H1 (cell line): Measurements from ENCODE around the gene ASXL1. TPM values are rescaled to one million over a fixed set of nuclear protein-coding genes. Genes with fewer than 3 reads are reported as not detected.

Experiments
- CTCF ChIA-PET: fragments of 300-600 bp; sonication (Branson Sonifier 250); formaldehyde crosslinking; loops from one replicate; lab custom pipeline; 2021; ENCODE audit not compliant: partially characterized antibody; lab: Charles Lee
- POLR2A ChIA-PET: fragments of 300-600 bp; sonication (Branson Sonifier 250); formaldehyde crosslinking; loops from one replicate; lab custom pipeline; 2021; ENCODE audit warnings: inconsistent platforms; ENCODE audit not compliant: partially characterized antibody; lab: Charles Lee
- DNase-seq, 2 experiments: peaks; one replicate each; pipeline versions ENCODE4 v3.0.0 to v3.0.0-alpha.2; 2010 to 2022; ENCODE audit warnings: low spot score in 2 of 2, low read depth in 1 of 2, mixed read lengths in 1 of 2
- FAIRE-seq: peaks from 2 replicates; lab custom pipeline; 2011; peaks lifted over from hg19 to GRCh38; lab: Jason Lieb, UNC
- H2AFZ ChIP-seq: 2 replicates; pipeline ENCODE4 v1.8.1; 2012; ENCODE audit warnings: low read length, inconsistent platforms
- H2AK5ac ChIP-seq: 2 replicates; pipeline ENCODE4 v1.6.1; 2013; ENCODE audit warnings: low read depth, low read length
- H2BK120ac ChIP-seq: replicated peaks from 2 replicates; pipeline ENCODE3; 2013; ENCODE audit warnings: low read depth, low read length, inconsistent platforms
- H2BK12ac ChIP-seq: 2 replicates; pipeline ENCODE4 v1.6.1; 2013; ENCODE audit warnings: low read depth, low read length
- H2BK15ac ChIP-seq: 2 replicates; pipeline ENCODE4 v1.6.1; 2013; ENCODE audit warnings: low read length
- H2BK20ac ChIP-seq: 2 replicates; pipeline ENCODE4 v1.6.1; 2013; ENCODE audit warnings: low read length
- H2BK5ac ChIP-seq: 2 replicates; pipeline ENCODE4 v1.6.1; 2013; ENCODE audit warnings: low read depth, low read length
- H3K14ac ChIP-seq: 2 replicates; pipeline ENCODE4 v1.6.1; 2013; ENCODE audit warnings: inconsistent platforms; ENCODE audit not compliant: insufficient read length
- H3K18ac ChIP-seq: 2 replicates; pipeline ENCODE4 v1.6.1; 2013; ENCODE audit warnings: low read length; ENCODE audit errors: extremely low read depth
- H3K23ac ChIP-seq: 2 replicates; pipeline ENCODE4 v1.6.1; 2013; ENCODE audit warnings: inconsistent platforms; ENCODE audit not compliant: insufficient read length
- H3K23me2 ChIP-seq: 2 replicates; pipeline ENCODE4 v1.6.1; 2013; ENCODE audit warnings: low read depth, low read length
- H3K27ac ChIP-seq: 2 replicates; pipeline ENCODE4 v1.6.1; 2011; ENCODE audit warnings: low read depth, low read length, inconsistent platforms
- H3K27me3 ChIP-seq, 4 experiments: replicated peaks in 1 of 4; 1 replicate in 1 of 4; 2 replicates in 3 of 4; pipeline versions ENCODE4 v1.6.1 to v1.8.1; 2011 to 2013; ENCODE audit warnings: low read length in 3 of 4, mild to moderate bottlenecking in 3 of 4, inconsistent platforms in 2 of 4, mixed read lengths in 2 of 4, moderate library complexity in 1 of 4; ENCODE audit not compliant: control insufficient read depth in 3 of 4, insufficient read depth in 3 of 4; ENCODE audit errors: extremely low read depth in 1 of 4
- H3K36me3 ChIP-seq, 4 experiments: 2 replicates each; pipeline versions ENCODE4 v1.6.1 to v1.8.1; 2011 to 2013; ENCODE audit warnings: mild to moderate bottlenecking in 4 of 4, low read length in 3 of 4, moderate library complexity in 2 of 4, control low read depth in 1 of 4, inconsistent platforms in 1 of 4; ENCODE audit not compliant: insufficient read depth in 4 of 4, control insufficient read depth in 2 of 4
- H3K4ac ChIP-seq: replicated peaks from 2 replicates; pipeline ENCODE3; 2013; ENCODE audit warnings: low read length, low read depth, mixed read lengths, inconsistent platforms; ENCODE audit not compliant: insufficient read length
- H3K4me1 ChIP-seq, 4 experiments: replicated peaks in 1 of 4; 1 replicate in 1 of 4; 2 replicates in 3 of 4; pipeline versions ENCODE4 v1.6.1 to v1.8.1; 2011 to 2013; ENCODE audit warnings: low read length in 3 of 4, inconsistent platforms in 2 of 4, mixed read lengths in 1 of 4; ENCODE audit not compliant: insufficient read depth in 4 of 4, control insufficient read depth in 3 of 4
- H3K4me2 ChIP-seq, 2 experiments: 2 replicates each; pipeline versions ENCODE4 v1.6.1 to v1.8.1; 2011 to 2013; ENCODE audit warnings: low read depth in 2 of 2, low read length in 2 of 2, control low read depth in 1 of 2, inconsistent platforms in 1 of 2, mild to moderate bottlenecking in 1 of 2; ENCODE audit not compliant: insufficient read depth in 1 of 2
- H3K4me3 ChIP-seq, 4 experiments: fragments of 200-600, 300-600 bp in 1 of 4; sonication (generic), shearing (Covaris generic), sonication (Bioruptor Twin) in 1 of 4; 2 replicates each; pipeline versions ENCODE4 v1.5.1 to v1.8.1; 2011 to 2016; ENCODE audit warnings: low read length in 4 of 4, low read depth in 3 of 4, control low read depth in 2 of 4, inconsistent platforms in 2 of 4, mild to moderate bottlenecking in 2 of 4, mixed read lengths in 1 of 4, moderate library complexity in 1 of 4; ENCODE audit not compliant: insufficient read depth in 2 of 4; ENCODE audit errors: extremely low read depth in 1 of 4
- H3K56ac ChIP-seq: replicated peaks from 2 replicates; pipeline ENCODE3; 2013; ENCODE audit warnings: low read depth, mild to moderate bottlenecking, mixed read lengths, low read length, inconsistent platforms; ENCODE audit not compliant: insufficient read length
- H3K79me1 ChIP-seq: 2 replicates; pipeline ENCODE4 v1.6.1; 2013; ENCODE audit warnings: low read depth, low read length, control low read depth
- H3K79me2 ChIP-seq, 2 experiments: 2 replicates each; pipeline versions ENCODE4 v1.6.1 to v1.8.1; 2012 to 2013; ENCODE audit warnings: low read length in 2 of 2, mild to moderate bottlenecking in 2 of 2, inconsistent platforms in 1 of 2; ENCODE audit not compliant: insufficient read depth in 2 of 2, control insufficient read depth in 1 of 2
- H3K9ac ChIP-seq, 4 experiments: replicated peaks in 1 of 4; 1 replicate in 1 of 4; 2 replicates in 3 of 4; pipeline versions ENCODE4 v1.6.1 to v1.8.1; 2011 to 2013; ENCODE audit warnings: low read depth in 3 of 4, low read length in 3 of 4, control low read depth in 2 of 4, mild to moderate bottlenecking in 2 of 4, moderate library complexity in 2 of 4, inconsistent platforms in 1 of 4; ENCODE audit errors: extremely low read depth in 1 of 4
- H3K9me3 ChIP-seq, 2 experiments: 2 replicates each; pipeline versions ENCODE4 v1.6.1 to v1.8.1; 2012 to 2013; ENCODE audit warnings: mild to moderate bottlenecking in 2 of 2, moderate library complexity in 2 of 2, control low read depth in 1 of 2, inconsistent platforms in 1 of 2, low read depth in 1 of 2, low read length in 1 of 2, mixed read lengths in 1 of 2; ENCODE audit not compliant: insufficient read depth in 2 of 2
- H4K20me1 ChIP-seq, 2 experiments: replicated peaks in 1 of 2; 2 replicates each; pipeline versions ENCODE3 to v1.8.1; 2011 to 2013; ENCODE audit warnings: inconsistent platforms in 2 of 2, low read length in 2 of 2, mild to moderate bottlenecking in 1 of 2; ENCODE audit not compliant: insufficient read depth in 2 of 2, control insufficient read depth in 1 of 2
- H4K5ac ChIP-seq: 2 replicates; pipeline ENCODE4 v1.6.1; 2013; ENCODE audit warnings: low read length, low read depth, mixed read lengths, inconsistent platforms; ENCODE audit not compliant: insufficient read length
- H4K8ac ChIP-seq: 2 replicates; pipeline ENCODE4 v1.8.0; 2013; ENCODE audit warnings: mild to moderate bottlenecking, moderate library complexity, low read length, inconsistent platforms; ENCODE audit not compliant: insufficient read depth; ENCODE audit errors: extremely low read depth
- H4K91ac ChIP-seq: replicated peaks from 2 replicates; pipeline ENCODE3; 2013; ENCODE audit warnings: low read length, mixed read lengths, inconsistent platforms; ENCODE audit not compliant: insufficient read length
- ATF3 ChIP-seq: IDR thresholded peaks from 2 replicates; pipeline ENCODE4 v1.6.1; 2011; ENCODE audit warnings: low read depth, mild to moderate bottlenecking, low read length; ENCODE audit not compliant: insufficient read depth
- CBX8 ChIP-seq: fragments of 300-800, 300-1000 bp; sonication (generic); IDR thresholded peaks from 2 replicates; pipeline ENCODE4 v1.7.1; 2016; ENCODE audit warnings: low read depth, low read length, borderline replicate concordance
- CEBPB ChIP-seq: IDR thresholded peaks from 2 replicates; pipeline ENCODE4 v1.6.1; 2012; ENCODE audit warnings: low read depth, low read length
- GABPA ChIP-seq: IDR thresholded peaks from 2 replicates; pipeline ENCODE4 v1.6.1; 2011; ENCODE audit warnings: mild to moderate bottlenecking, low read length, moderate library complexity, borderline replicate concordance; ENCODE audit not compliant: insufficient read depth
- GTF2F1 ChIP-seq: IDR thresholded peaks from 2 replicates; pipeline ENCODE4 v1.6.1; 2012; ENCODE audit warnings: low read depth, low read length, improper control_type of control experiment, borderline replicate concordance
- KDM4A ChIP-seq: IDR thresholded peaks from one replicate; pipeline ENCODE4 v1.7.1; 2012; ENCODE audit warnings: low read depth, mild to moderate bottlenecking, moderate library complexity, low read length, inconsistent platforms; ENCODE audit not compliant: severe bottlenecking
- SAP30 ChIP-seq: fragments of 300-600 bp; sonication (generic); IDR thresholded peaks from 2 replicates; pipeline ENCODE4 v1.7.1; 2012; ENCODE audit warnings: low read length, moderate library complexity, mild to moderate bottlenecking, inconsistent platforms; ENCODE audit not compliant: insufficient read depth, insufficient replicate concordance
- SP2 ChIP-seq: IDR thresholded peaks from 2 replicates; pipeline ENCODE4 v1.6.1; 2012; ENCODE audit warnings: mild to moderate bottlenecking, low read length, inconsistent platforms
- WGBS, 2 experiments: shearing (Covaris generic) in 1 of 2; methylation state at CpG; one replicate each; pipeline versions ENCODE4 v1.1.6 to v1.1.7; 2013 to 2015; ENCODE audit warnings: low lambda C conversion rate in 2 of 2, mixed read lengths in 2 of 2, inconsistent platforms in 1 of 2, low coverage in 1 of 2, missing lambda C conversion rate in 1 of 2; ENCODE audit not compliant: insufficient replicate concordance in 2 of 2, insufficient coverage in 1 of 2, insufficient read length in 1 of 2; ENCODE audit errors: extremely low coverage in 1 of 2, missing lambda C conversion rate in 1 of 2; 5-methylcytosine and 5-hydroxymethylcytosine counted together
- polyA plus RNA-seq, 7 experiments: library from polyadenylated mRNA; depleted of rRNA in 3 of 7; stranded (reverse) in 5 of 7; unstranded in 2 of 7; fragments of >200 nt in 5 of 7; fragments of 200-250 nt in 2 of 7; gene quantifications; 1 replicate in 5 of 7; 2 replicates in 1 of 7; 4 replicates in 1 of 7; pipeline versions ENCODE4 v1.2.1 to v1.2.3, GENCODE V29; 2011 to 2013; ENCODE audit warnings: missing spikeins in 2 of 7, mixed read lengths in 2 of 7
- total RNA-seq: library from RNA; stranded (reverse); fragmentation: NEBNext Ultra II Directional; extraction: Animal tissue kit (Norgen Biotek cat#: 25700); gene quantifications from 2 replicates; pipeline ENCODE4 v1.2.1, GENCODE V29; 2021

The ASXL1 gene
- total and polyA plus RNA-seq, 2 of the 8 experiments (the other 6 are each of a cell fraction or from before 2014, with no cell fraction given), result 10.6 to 26.5 TPM

DNA sequence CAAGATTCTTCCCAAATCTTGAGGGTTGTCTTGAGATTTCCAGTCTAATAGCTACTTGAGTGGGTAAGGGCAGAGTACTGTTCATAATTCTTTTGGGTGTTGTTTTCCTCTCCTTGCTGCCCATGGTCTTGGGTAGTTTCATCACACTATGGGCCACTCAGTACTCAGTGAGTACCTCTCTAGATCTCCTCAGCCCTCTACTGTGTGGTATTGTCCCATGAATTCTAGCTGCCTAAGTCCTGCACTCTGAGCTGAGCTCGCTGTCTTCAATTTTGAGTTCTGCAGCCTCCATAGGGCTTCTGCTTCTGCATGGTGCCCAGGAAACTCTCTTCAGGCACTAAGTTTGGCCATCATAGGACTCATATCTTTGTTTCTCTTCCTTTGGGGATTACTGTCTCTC lies 42.3 kb downstream of the ASXL1 start:
- Histone ChIP-seq H2BK5ac (no peak overlapping the region), H3K4ac (no peak overlapping the region), H3K56ac (no peak overlapping the region), H3K14ac (no peak overlapping the region), H3K4me1 (no peaks in the 10 kb centered on the region), H3K79me1 (no peaks in the 10 kb centered on the region), H4K8ac (no peak overlapping the region), H2BK15ac (no peak overlapping the region), H4K91ac (no peak overlapping the region), H4K20me1 (peaks cover 0 to 2% of the 10 kb centered on the region in 2 experiments), H3K4me3 (no peak overlapping the region), H2BK120ac (no peak overlapping the region), H2AFZ (no peak overlapping the region), H3K4me2 (no peak overlapping the region), H3K36me3 (no peaks in the 10 kb centered on the region; a peak in 1 of 8 replicates), H4K5ac (no peak overlapping the region), H3K23me2 (no peaks in the 10 kb centered on the region), H3K27me3 (no peaks in the 10 kb centered on the region), H2BK12ac (no peak overlapping the region), H2BK20ac (no peak overlapping the region), H3K23ac (no peak overlapping the region), H3K18ac (no peak overlapping the region), H3K9me3 (no peaks in the 10 kb centered on the region), H3K9ac (no peak overlapping the region), H2AK5ac (no peak overlapping the region), H3K27ac (no peak overlapping the region), H3K79me2 (no peaks in the 10 kb centered on the region)
- CTCF ChIA-PET, result interaction anchor here (0.6 to 0.8 kb wide), 3 partner anchors 9 to 39 kb away, joined by 3 read pairs; no protein-coding TSS in a partner anchor
- FAIRE-seq, result no peak
- no peak for DNase-seq
- 100% methylated on average over 1 of the region's 1 CpG; no CpG with 5 or more reads in 1 of the 2 experiments for WGBS, 2 experiments
- POLR2A ChIA-PET, result no interaction called here
- TF ChIP-seq CBX8 (no peak), KDM4A (no peak), SAP30 (no peak), CEBPB (no peak), GABPA (no peak), ATF3 (no peak), SP2 (no peak), GTF2F1 (no peak)
